Measurements from ENCODE around the gene SH3RF2. TPM values are rescaled to one million over a fixed set of nuclear protein-coding genes. Genes with fewer than 3 reads are reported as not detected.
"Not testable (repeated sequence)": the region's sequence is repeated elsewhere in the genome, so short reads cannot be mapped to it uniquely, and the experiment has no call there.

The SH3RF2 gene
- total RNA-seq, 1 donor from 2014 or later: 6.5 TPM

- DNase-seq (ENCODE audit: extremely low read depth, low read depth, low spot score): no peak
These were observed 11.7 kb downstream of the SH3RF2 start for GRCh38 chr5:145948047-145948446.

GRCh38 chr5:145948921-145949320 lies 12.5 kb downstream of the SH3RF2 start:
- DNase-seq (ENCODE audit: extremely low read depth, low read depth, low spot score): no peak

GRCh38 chr5:145949474-145949873 lies 13.1 kb downstream of the SH3RF2 start:
- no peak for DNase-seq (ENCODE audit: extremely low read depth, low read depth, low spot score)

- DNase-seq (ENCODE audit: extremely low read depth, low read depth, low spot score): no peak
These were observed 14.7 kb downstream of the SH3RF2 start for GRCh38 chr5:145951071-145951470.

- DNase-seq (ENCODE audit: extremely low read depth, low read depth, low spot score): no peak
These were observed 16.8 kb downstream of the SH3RF2 start for GRCh38 chr5:145953202-145953601.

- DNase-seq (ENCODE audit: extremely low read depth, low read depth, low spot score): not testable (repeated sequence)
These were observed 17.8 kb downstream of the SH3RF2 start for GRCh38 chr5:145954140-145954539.

GRCh38 chr5:145957388-145957787 lies 21.0 kb downstream of the SH3RF2 start:
- DNase-seq (ENCODE audit: extremely low read depth, low read depth, low spot score): no peak

- DNase-seq (ENCODE audit: extremely low read depth, low read depth, low spot score): no peak
These were observed 22.1 kb downstream of the SH3RF2 start for GRCh38 chr5:145958436-145958835.

- DNase-seq (ENCODE audit: extremely low read depth, low read depth, low spot score): no peak
These were observed 23.8 kb downstream of the SH3RF2 start for GRCh38 chr5:145960166-145960565.

- DNase-seq (ENCODE audit: extremely low read depth, low read depth, low spot score): no peak
These were observed 24.6 kb downstream of the SH3RF2 start for GRCh38 chr5:145960848-145961600.

GRCh38 chr5:145962001-145962400 lies 25.6 kb downstream of the SH3RF2 start:
- no peak for DNase-seq (ENCODE audit: extremely low read depth, low read depth, low spot score)

- DNase-seq (ENCODE audit: extremely low read depth, low read depth, low spot score): not testable (repeated sequence)
These were observed 27.6 kb downstream of the SH3RF2 start for GRCh38 chr5:145964008-145964407.

- DNase-seq (ENCODE audit: extremely low read depth, low read depth, low spot score): no peak
These were observed 29.4 kb downstream of the SH3RF2 start for GRCh38 chr5:145965804-145966203.

GRCh38 chr5:145967296-145967695 lies 30.9 kb downstream of the SH3RF2 start:
- DNase-seq (ENCODE audit: extremely low read depth, low read depth, low spot score): no peak

- DNase-seq (ENCODE audit: extremely low read depth, low read depth, low spot score): no peak
These were observed 32.8 kb downstream of the SH3RF2 start for GRCh38 chr5:145968970-145969713.

- DNase-seq (ENCODE audit: extremely low read depth, low read depth, low spot score): no peak
These were observed 33.3 kb downstream of the SH3RF2 start for GRCh38 chr5:145969714-145970092.

GRCh38 chr5:145971108-145971507 lies 34.7 kb downstream of the SH3RF2 start:
- no peak for DNase-seq (ENCODE audit: extremely low read depth, low read depth, low spot score)

GRCh38 chr5:145971701-145972100 lies 35.3 kb downstream of the SH3RF2 start:
- no peak for DNase-seq (ENCODE audit: extremely low read depth, low read depth, low spot score)

- no peak for DNase-seq (ENCODE audit: extremely low read depth, low read depth, low spot score)
These were observed 38.6 kb downstream of the SH3RF2 start for GRCh38 chr5:145975001-145975360.

GRCh38 chr5:145975361-145976066 lies 39.1 kb downstream of the SH3RF2 start:
- peak; percentile 90 for DNase-seq (ENCODE audit: extremely low read depth, low read depth, low spot score)

GRCh38 chr5:145976431-145977155 lies 40.2 kb downstream of the SH3RF2 start:
- peak; percentile 67 for DNase-seq (ENCODE audit: extremely low read depth, low read depth, low spot score)
